DMS79 treated with DMSO at 0.1 percent for 48 hours (cell line): ENCODE results near the gene GNAZ.
A peak's percentile ranks its signal among the peaks of the same experiment; 100 is the strongest.

ENCODE experiments used
- DNase-seq: peaks from one replicate; lab custom pipeline; 2025; lab: John Stamatoyannopoulos, UW

GNAZ gene

DNA sequence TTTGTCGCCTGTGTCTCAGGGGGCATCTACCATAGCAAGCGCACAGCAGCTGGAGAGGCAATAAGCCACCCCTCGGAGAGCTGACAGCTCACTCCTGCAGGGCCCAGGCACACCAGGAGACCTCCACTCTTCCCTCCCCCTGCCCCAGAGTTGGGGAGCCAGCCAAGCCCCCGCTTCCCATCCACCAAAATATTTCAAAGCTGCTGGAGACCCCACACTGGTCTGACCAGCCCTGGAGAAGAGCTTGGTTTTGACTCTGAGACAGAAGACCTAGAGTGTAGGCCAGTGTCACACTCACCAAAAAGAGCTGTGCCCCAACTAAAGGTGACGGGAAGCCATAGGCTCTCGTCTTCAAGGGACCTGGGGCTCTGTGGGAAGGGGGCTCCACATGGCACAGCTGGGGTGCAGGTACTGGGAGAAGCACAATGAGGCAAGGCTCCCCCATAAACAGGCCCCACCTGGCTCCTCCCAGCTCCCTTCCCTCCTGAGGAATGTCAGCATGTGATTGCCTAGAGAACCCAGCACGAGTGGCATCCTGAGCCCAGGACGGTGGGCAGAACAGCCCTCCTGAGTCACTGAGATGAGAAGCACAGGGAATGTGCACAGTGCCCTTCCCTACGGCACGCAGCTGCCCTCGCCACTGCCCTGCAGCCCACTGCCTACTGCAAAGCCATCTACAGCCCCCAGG lies 5.8 kb upstream of the GNAZ start:
- DNase-seq, result no peak

DNA sequence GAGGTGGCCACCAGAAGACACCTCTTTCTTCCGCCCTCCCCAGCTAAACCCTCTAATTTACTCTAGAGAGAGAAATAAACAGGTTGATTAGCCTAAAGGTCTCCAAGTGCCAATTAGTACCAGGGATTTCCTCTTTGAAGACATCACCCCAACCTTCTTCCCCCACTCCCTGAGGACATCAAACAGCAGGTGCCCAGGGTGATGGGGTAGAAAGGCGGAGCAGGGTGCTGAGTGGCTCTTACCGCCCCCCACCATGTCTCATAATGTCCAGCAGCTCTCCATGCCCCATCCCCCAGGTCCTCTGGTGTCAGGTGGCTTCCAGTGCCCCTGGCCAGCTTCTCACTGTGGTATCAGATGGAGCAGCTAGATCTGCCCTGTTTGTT lies 5.3 kb upstream of the GNAZ start:
- DNase-seq, result no peak

DNA sequence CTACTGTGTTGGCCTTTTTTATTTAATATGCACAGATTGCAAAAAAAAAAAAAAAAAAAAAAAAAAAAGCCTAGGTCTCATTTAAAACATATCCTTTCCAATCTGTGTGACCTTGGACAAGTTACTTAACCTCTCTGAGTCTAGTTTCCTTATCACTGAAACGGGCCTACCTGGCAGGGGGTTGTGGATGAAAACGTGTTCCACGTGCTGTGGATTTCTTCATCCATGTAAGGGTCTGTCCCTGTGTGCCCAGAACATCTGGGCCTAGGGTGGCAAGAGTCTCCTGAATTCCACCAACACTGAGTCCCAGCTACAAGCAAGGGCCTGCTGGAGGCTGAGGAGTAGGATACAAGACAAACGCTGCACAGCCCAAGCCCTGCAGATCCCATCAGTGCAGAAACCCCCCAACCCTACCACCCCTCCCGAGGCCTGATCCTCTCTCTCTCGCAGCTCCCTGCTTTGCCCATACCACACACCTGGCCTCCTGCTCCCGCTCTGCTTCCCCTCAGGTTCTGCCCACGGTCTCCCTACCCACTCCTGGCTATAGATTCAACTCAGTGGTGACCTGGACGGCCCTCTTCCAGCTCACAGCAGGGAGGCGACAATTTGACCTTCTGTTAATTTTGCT lies 4.7 kb upstream of the GNAZ start:
- DNase-seq, result no peak

DNA sequence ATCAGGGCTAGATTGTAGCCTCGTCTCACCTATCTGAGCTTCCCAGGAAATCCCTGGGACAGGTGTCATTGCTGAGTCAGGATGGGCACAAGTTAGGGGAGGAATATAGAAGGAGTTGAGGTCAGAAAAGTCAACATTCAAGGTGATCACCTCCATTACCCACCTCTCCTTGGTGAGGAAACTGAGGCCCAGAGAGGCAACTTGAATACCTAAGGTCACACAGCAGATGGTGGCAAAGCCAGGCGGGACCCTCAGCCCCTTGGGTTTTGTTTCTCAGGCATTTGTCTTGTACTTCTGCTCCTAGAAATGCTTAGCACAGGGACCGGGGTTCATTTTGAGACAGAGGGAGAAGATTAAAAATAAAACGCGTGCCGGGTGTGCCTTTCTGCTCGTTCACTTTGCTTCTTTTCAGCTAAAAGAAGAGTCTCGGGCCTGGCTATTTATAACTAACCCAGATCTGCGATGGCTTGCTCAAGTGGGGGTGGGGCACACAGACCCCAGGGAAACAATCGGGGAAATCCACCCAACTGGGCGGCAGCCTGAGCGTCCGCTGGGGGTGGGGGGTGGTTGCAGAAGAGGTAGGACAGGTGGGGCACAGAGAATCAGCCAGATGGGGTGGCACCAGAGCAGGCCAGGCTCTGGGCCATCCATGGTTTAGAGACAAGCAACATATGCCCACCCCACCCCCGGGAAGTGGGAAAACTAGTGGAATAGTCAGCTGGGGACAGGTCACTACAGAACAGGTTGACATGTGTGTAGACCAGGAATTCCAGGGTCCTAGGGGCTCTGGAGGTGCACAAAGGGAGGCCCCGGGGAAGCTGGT lies 3.9 kb upstream of the GNAZ start:
- DNase-seq, result no peak

DNA sequence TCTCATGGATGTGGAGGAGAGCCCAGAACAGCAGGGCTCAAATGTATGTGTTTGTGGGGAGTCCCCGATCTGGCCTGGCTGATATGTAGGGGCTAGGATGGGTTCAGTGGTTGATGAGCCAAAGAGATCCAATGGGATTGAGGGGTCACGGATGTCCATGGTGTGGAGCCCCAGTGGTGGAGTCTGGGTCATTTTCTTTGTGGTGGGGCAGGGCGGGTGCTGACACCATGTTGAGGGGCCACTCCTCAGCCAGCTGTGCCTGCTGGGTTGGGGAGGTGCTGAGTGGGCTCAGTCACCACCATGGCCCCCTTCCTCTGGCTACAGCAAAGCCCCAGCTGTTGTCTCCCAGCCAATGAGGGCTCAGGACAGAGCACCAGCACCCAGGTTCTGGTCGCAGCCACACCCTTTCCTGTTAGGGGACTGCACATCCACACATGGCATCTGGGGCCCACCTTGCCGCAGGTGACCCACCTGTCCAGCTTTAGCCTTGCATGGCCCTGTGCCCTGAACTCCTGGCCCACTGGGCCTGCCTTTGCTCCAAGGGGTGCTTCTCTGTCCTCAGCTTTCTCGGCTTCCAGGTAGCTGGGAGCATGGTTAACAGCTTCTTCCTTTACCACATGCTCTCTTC lies 3.2 kb upstream of the GNAZ start:
- no peak for DNase-seq

DNA sequence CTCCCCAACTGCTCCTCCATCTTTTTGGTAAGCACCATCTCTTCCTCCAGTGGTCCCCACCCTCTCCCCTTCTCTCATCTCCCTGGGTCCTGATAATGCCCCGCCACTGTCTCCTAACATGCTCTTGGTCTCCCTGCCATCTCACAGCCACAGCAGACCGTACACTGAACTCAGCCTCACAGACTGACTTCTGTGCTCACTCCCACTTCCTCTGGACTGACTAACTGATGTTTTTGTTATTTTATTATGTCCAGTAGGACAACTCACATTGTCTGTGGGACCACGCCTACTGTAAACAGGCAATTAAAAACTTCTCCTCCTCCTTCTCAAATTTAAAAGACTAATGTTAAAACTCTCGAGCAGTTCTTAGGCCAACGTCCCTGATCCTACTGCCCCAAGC lies 2.6 kb upstream of the GNAZ start:
- no peak for DNase-seq

DNA sequence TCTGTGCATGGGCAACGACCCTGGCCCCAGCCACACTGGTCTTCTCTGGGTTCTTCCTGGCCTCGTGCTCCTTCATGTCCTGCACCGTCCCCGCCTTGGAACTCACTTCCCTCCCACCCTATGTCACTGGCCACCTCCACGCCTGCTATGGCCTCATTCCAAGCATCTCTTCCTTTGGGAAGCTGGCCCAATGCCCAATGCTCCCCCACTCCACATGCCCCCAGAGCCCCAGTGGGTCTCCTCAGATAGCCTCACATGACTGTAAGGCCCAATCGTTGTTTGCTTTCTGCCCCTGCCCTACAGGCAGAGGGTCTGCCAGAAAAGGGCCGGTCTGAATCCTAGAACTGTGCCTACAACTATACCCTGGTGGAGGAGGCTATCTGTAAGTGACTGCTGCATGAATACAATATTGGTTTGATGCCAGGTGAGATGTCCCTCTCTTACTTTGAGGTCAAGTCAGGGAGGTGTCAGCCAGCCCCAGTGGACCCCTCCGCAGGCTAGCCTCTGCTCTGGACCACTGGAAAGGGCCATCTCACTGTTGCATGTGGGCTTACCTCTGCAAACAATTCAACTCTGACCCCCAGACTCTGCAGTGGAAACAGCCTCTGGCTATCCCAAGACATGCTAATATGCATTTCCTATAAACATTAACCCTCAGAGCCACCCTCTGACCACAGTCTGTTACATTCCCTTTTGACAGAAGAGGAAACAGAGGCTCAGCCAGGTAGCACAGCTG lies 2.1 kb upstream of the GNAZ start:
- no peak for DNase-seq

DNA sequence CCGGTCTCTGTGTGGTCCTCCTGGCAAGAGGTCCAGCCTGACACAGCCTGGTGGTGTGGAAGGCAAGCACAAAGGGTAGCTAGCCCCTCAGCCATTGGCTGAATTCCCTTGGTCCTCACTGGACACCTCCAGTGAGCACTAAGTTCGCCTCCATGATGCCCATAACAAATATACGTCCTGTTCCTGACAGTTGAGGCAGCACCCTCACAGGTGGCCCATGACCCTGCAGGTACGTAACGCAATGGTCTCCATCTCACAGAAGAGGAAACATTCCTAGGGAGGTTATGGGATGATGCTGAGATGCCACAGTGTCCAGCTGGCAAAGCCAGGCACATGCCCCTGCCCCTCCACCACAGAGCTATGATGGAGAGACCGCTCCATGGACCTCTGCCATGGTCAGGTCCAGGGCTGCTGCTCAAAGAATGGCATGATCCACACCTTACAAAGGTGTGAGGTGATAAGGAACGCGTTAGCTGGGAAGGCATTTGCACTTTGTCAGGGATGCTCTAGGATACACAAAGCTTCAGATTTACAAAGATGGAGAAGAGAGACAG lies 1.4 kb upstream of the GNAZ start:
- no peak for DNase-seq

DNA sequence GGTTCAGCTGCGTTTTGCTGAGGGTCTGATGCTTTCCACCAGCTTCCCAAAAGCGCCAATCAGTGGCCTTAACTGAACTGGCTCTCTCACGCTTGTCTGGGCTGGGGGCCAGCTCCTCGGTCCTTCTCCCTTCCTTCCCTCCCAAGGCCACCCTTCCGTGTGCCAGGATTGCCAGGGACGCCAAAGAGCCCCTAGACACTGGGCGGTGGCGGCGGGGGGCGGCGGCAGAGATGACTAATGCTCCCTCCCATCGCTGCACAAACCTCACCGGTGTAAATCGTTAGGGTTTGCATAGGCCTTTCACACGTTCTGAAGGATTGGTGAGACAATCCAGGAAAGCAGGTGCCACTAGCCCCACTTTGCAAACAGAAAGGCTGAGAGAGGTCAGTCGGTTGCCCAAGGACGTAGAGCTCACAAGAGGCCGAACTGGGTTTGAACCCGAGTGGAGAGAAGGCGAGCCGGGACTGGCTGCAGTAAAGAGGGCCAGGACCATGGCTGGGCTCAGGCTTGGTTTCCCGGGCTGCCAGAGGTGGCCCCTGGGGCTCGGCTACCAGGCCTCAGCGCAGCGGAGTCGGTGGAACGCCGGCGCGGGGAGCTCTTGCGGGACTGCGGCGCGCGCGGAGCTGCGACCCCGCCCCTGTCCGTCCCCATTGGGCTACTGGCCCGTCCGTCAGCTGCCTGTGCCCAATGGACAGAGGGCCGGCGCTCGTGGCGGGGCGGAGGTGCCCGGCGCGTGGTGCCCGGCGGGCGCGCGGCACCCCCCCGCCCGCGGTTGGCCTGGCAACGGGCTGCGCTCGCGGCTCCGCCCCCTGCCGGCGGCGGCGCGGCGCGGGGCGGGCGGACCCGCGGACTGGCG lies 589 bp upstream of the GNAZ start:
- peak; percentile 57 for DNase-seq

DNA sequence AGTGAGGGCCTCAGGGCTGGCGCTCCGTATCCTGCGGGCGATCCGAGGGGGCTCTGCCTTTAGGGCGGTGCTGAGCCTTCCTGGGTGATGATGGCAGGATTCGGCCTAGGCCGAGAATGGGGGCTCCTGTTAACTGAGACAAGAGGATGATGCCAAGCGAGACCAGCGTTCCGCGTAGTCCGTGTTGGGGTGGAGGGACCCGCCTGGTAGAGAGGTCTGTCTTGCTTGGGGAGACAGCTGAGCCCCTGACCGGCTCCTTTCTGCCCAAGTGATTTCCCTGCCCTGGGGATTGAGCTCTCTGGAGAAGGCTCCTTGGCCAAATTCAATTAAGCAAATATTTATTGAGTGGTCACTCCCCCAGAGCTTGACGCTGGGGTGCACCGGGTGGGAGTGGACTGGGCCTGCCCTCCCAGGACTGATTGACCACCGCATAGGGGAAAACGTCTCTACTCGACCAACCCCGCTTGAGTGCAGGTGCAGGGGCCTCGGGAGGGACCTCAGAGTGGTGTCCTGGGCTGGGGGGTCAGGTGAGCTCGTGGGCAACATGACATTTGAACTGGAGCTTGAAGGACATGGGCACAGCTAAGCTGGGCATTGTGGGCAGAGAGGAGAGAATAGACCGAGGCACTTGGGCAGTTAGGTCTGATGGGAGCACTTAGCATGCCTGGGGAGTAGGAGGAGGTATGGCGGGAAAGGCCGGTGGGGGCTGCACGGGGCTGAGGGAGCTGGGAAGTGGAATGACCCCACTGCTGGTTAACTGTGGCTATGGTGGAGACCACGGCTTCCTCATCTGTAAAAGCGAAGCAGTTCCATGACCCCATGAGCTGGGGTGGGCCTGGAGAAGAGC lies 1.1 kb downstream of the GNAZ start:
- no peak for DNase-seq

DNA sequence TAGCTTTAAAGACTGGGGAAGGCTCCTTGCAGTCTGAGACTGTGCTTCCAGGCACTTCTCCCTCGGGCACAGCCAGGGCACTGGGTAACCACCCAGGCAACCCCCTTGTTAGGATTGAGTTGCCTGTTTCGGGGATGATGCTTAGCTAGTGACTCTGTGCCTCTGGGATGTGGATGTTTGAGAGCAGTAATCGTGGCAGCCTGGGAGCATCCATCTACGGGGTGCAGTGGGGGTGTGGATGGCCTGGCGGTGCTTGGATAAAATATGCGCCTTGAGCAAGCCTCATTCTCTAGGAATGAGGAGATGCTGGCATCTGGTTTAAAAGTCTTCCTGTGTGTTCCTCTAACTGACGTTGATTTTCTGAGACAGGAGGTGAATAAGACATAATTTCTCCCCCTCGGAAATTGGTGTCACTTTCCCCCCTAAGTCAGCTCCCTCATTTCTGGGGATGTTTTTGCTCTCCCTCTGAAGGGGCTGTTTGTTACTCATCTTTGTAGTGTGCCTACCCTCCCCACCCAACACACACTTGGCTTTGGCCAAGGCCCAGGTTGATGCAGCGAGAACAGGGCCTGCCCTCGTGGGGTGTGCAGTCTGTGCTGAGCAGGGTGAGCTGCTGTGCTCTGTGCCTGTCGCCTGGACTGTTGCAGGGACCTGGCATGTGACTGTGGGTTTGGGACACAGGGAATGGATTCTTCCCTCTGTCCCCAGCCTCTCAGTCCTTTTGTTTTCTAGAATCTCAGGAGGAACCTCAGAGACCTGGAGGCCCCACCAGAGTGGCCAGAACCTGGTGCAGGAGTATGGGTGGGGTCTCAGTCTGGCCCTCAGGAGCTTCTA lies 2.0 kb downstream of the GNAZ start:
- no peak for DNase-seq

DNA sequence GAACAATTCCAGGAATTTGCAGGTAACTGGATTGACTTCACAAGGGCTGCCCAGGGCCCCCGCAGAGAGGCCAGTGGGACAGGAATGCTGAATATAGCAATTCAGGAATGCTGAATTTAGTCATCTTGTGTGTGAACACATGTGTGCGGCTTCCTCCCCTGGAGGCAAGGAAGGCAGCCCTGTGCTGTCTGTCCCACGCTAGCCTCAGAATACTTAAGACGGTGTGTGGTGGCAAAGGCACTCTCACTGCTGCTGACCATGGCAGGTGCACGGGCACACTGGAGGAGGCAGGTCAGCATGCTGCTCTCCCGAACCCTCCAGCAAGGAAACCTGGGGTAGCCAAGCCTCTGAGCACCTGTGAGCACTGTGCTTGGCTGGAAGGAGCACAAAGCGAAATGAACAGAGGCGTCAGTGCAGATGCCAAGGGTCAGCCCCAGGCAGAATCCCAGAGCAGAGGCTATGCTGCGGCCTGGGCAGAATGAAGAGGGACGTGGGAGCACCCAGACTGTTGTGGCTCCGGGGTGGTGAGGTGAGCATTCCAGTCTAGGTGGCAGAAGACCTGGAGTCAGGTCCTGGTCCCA lies 2.7 kb downstream of the GNAZ start:
- DNase-seq, result no peak

DNA sequence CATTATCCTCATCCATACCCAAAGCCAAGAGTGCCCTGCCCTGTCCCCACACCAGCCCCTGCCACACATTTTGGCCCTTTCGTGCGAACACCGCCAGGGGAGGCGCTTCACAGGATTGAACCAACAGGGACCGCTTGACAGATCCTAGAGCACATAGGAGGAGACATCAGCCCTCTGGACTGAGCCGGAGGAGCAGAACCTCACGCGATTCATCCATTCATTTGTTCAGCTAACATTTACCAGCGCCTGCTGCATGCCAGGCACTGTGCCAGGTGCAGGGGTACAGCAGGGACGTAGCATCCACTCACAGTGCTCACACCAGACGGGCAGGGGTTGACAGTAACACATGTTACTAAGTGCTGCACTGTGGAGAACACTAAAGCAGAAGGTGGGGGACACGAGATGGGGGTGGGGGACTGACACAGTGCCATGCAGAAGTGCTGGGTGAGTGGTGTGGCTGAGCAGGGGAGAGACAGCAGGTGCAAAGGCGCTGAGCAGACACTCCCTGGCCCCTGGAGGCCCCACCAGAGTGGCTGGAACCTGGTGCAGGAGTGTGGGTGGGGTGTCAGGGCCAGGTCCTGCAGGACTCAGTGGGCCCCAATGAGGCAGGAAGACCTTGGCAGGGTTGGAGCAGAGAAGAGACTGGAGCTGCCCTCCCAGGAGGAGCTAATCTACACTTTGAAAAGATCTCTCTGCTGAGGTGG lies 3.4 kb downstream of the GNAZ start:
- no peak for DNase-seq

DNA sequence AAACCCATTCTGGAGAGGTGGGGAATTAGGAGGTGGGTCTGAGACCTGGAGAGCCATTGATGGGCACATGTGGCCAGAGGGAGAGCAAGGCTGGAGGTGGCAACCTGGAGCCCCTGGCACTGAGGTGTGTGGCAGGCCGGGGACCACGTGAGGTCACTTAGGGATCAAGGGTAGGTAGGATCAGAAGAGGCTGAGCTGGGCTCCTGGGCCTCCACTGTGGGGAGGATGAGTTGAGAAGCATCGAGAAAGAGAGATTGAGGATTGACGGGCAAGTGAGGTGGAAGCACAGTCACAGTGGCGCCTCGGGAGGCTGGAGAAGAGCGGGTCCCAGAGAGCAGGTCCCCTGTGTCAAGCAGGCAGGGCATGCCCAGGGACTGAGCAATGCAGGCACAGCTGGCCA lies 4.1 kb downstream of the GNAZ start:
- DNase-seq, result no peak

DNA sequence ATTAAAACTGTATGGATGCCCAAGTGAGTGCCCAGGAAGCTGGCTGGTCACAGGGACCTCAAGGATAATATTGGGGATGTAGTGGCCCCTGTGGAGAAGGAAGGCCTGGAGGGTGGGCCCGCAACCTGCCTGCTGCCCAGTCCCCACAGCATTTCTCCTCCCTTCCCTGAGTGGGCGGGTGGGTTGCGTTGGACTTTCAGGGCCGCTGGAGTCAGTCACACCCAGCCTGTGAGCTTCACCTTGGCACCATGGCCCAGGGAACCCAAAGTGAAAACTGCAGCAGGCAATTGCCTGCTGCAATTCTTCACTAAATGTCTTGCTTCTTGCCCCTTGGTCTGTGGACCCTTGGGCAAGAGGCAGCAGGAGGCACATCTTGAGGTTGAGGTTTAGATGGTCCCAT lies 4.7 kb downstream of the GNAZ start:
- no peak for DNase-seq

DNA sequence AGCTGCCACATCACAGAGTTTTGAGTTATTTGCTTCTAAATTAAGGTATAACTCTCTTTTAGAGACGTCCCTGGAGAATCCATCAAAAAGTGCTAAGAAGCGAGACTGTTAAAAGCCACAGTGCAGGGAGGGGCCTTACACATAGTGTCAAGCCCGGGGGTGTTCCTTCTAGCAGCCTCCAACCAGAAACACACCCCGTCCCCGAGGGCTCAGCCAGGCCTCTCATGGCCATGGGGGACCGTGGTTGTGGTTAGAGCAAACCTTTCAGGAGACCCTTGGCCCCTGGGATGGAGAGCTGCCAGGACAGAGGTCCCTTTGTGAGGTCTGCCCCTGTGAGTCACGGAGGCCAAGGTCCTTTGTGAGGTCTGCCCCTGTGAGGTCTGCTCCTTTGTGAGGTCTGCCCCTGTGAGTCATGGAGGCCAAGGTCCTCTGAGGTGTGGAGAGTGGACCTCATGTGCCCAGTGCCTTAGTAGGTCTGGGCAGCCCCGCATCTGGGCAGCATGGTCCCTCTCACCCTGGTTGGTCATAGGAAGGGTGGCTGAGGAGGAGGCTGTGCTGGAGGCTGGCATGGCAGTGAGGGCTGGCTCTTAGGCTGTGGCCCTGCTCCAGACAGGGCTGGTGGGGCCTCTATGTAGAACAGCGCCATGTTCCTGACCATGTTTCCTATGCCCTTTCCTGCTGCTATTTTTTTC lies 5.4 kb downstream of the GNAZ start:
- no peak for DNase-seq

DNA sequence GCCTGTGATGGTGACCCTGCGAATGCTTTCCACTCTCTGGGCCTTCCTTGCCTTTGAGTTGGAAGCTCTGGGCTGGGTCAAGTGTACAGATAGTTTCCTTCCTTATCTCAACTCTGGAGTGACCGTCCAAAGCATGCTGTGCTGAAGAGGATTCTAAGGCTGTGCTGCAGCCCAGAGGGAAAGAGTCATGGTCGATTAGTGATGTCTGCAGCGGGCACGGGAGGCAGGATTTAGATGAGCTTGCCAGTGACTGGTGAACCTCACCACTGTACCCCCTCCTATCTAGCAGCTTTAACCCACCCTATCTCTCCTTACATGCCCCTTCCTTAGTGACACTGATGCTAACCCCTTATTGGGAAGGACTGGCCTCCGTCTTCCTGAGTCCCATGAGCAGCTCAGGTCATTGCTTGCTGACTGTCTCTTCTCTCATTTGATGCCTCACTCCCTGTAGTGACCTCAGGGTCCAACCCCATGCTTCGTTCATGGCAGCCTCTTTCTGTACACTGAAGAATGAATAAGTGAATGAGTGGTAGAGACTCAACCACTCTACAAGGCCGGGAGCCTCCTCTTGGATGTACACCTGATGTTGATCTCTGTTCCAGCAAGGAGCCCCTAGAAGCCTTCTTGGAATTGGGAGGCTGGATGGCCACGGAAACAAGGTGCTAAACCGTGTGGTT lies 6.7 kb downstream of the GNAZ start:
- DNase-seq, result no peak
